B cell (primary cell): ENCODE results near the gene SLC49A3.

Experiments
- CTCF ChIP-seq: fragments of 200-600 bp; IDR thresholded peaks from one replicate; pipeline ENCODE4 v1.8.0; 2022; ENCODE audit warnings: antibody characterized with exemption, mild to moderate bottlenecking
- EZH2 ChIP-seq: IDR thresholded peaks from 2 replicates; pipeline ENCODE4 v1.6.1; 2012; ENCODE audit warnings: borderline replicate concordance, low read depth, mild to moderate bottlenecking, moderate library complexity, low read length; ENCODE audit not compliant: insufficient read depth, poor library complexity, severe bottlenecking

- TF ChIP-seq CTCF (no peak), EZH2 (no peak)
Measured at GRCh38 chr4:636628-637159, 52.3 kb downstream of the SLC49A3 start.
